Keratinocyte (primary cell): ENCODE data around the gene POLE. TPM values are rescaled to one million over a fixed set of nuclear protein-coding genes. Genes with fewer than 3 reads are reported as not detected.

Experiments
- DNase-seq: peaks from one replicate; pipeline ENCODE4 v3.0.0-alpha.2; 2011; ENCODE audit warnings: low read depth, missing footprints, low spot score
- FAIRE-seq: peaks from 2 replicates; lab custom pipeline; 2011; peaks lifted over from hg19 to GRCh38; lab: Jason Lieb, UNC
- H2AFZ ChIP-seq: 2 replicates; pipeline ENCODE4 v1.6.0; 2012; ENCODE audit warnings: low read length, control low read depth, inconsistent platforms; ENCODE audit not compliant: control insufficient read depth
- H3K27ac ChIP-seq: 2 replicates; pipeline ENCODE4 v1.5.1; 2011; ENCODE audit warnings: low read length; ENCODE audit not compliant: control insufficient read depth, insufficient read depth
- H3K27me3 ChIP-seq: 3 replicates; pipeline ENCODE4 v1.6.0; 2011; ENCODE audit warnings: low read length; ENCODE audit not compliant: control insufficient read depth, insufficient read depth; ENCODE audit errors: extremely low read depth
- H3K36me3 ChIP-seq, 2 experiments: 2 replicates in 1 of 2; 3 replicates in 1 of 2; pipeline ENCODE4 v1.5.1; 2011; ENCODE audit warnings: low read length in 2 of 2, mild to moderate bottlenecking in 1 of 2; ENCODE audit not compliant: control insufficient read depth in 2 of 2, insufficient read depth in 2 of 2; ENCODE audit errors: extremely low read depth in 1 of 2
- H3K4me1 ChIP-seq: 3 replicates; pipeline ENCODE4 v1.5.1; 2011; ENCODE audit warnings: low read length; ENCODE audit not compliant: control insufficient read depth, insufficient read depth; ENCODE audit errors: extremely low read depth
- H3K4me2 ChIP-seq: 3 replicates; pipeline ENCODE4 v1.6.0; 2011; ENCODE audit warnings: low read depth, low read length; ENCODE audit not compliant: control insufficient read depth, insufficient read depth; ENCODE audit errors: extremely low read depth
- H3K4me3 ChIP-seq, 3 experiments: fragments of 200-600 bp in 1 of 3; sonication (generic) in 1 of 3; 2 replicates in 2 of 3; 3 replicates in 1 of 3; pipeline ENCODE4 v1.5.1; 2011 to 2016; ENCODE audit warnings: low read length in 3 of 3, mild to moderate bottlenecking in 3 of 3, control low read depth in 2 of 3, inconsistent platforms in 1 of 3, low read depth in 1 of 3, mixed read lengths in 1 of 3, mixed run types in 1 of 3, moderate library complexity in 1 of 3; ENCODE audit not compliant: control insufficient read depth in 2 of 3, insufficient read depth in 2 of 3; ENCODE audit errors: extremely low read depth in 1 of 3
- H3K79me2 ChIP-seq: 2 replicates; pipeline ENCODE4 v1.6.0; 2012; ENCODE audit warnings: low read length; ENCODE audit not compliant: control insufficient read depth, insufficient read depth
- H3K9ac ChIP-seq: 3 replicates; pipeline ENCODE4 v1.6.0; 2011; ENCODE audit warnings: low read length; ENCODE audit not compliant: control insufficient read depth, insufficient read depth; ENCODE audit errors: extremely low read depth
- H3K9me1 ChIP-seq: 3 replicates; pipeline ENCODE4 v1.6.0; 2011; ENCODE audit warnings: low read length; ENCODE audit not compliant: control insufficient read depth, insufficient read depth; ENCODE audit errors: extremely low read depth
- H3K9me3 ChIP-seq: 2 replicates; pipeline ENCODE4 v1.5.1; 2012; ENCODE audit warnings: low read depth, low read length; ENCODE audit not compliant: control insufficient read depth
- H4K20me1 ChIP-seq: 3 replicates; pipeline ENCODE4 v1.6.0; 2011; ENCODE audit warnings: low read length; ENCODE audit not compliant: control insufficient read depth, insufficient read depth; ENCODE audit errors: extremely low read depth
- CTCF ChIP-seq, 3 experiments: IDR thresholded peaks in 1 of 3; conservative IDR thresholded peaks in 1 of 3; optimal IDR thresholded peaks in 1 of 3; 2 replicates in 2 of 3; 3 replicates in 1 of 3; pipeline versions ENCODE3 to v1.5.1; 2011; ENCODE audit warnings: low read length in 3 of 3, mild to moderate bottlenecking in 3 of 3, moderate library complexity in 2 of 3, control low read depth in 1 of 3, inconsistent platforms in 1 of 3; ENCODE audit not compliant: insufficient read depth in 2 of 3; ENCODE audit errors: extremely low read depth in 1 of 3
- EZH2 ChIP-seq: IDR thresholded peaks from one replicate; pipeline ENCODE4 v1.6.1; 2012; ENCODE audit warnings: inconsistent platforms, mild to moderate bottlenecking, low read length, moderate library complexity
- dilution Hi-C: fragments of 300-500 bp; cut with MboI; formaldehyde crosslinking; loops from one replicate; pipeline ENCODE4 v1.7.0; 2020; ENCODE audit warnings: low sequenced_read_pairs; ENCODE audit not compliant: extremely low pct_ligation_motif_present
- polyA plus RNA-seq, 5 experiments: library from polyadenylated mRNA; depleted of rRNA in 3 of 5; stranded (reverse) in 3 of 5; stranded (forward) in 1 of 5; unstranded in 1 of 5; fragments of >200 nt; gene quantifications; 1 replicate in 1 of 5; 2 replicates in 3 of 5; 3 replicates in 1 of 5; pipeline versions ENCODE4 v1.2.1 to v1.2.3, GENCODE V29; 2011 to 2012; ENCODE audit warnings: missing spikeins in 2 of 5, low read depth in 1 of 5, low replicate concordance in 1 of 5

POLE gene
- polyA plus RNA-seq, 1 donor (not counting 4 experiments of a cell fraction or from before 2014, with no cell fraction given): 14.8 TPM

DNA sequence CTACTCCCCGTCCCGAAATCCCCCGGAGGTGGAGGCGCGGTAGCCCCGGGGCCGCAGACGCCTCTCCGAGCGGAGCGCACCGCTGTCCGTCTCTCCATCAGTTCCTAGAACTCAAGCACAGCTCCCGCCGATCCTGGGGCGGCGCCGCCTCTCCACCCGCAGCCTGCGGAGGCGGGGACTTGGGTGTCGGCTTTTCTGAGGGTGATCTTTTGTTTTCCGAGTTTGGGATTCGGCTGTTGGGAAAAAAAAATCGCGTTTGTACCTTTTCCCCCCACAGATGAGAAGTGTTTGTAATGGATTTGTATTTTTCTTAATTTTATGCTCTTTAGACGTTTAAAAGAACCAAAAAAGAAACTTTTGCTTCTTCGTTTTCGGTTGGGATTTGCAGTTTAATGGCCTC is 103.4 kb downstream of the POLE start:
- Histone ChIP-seq H3K4me1 (no peaks in the 10 kb centered on the region), H2AFZ (no peak overlapping the region), H3K9me1 (no peaks in the 10 kb centered on the region), H3K4me3 (no peak overlapping the region), H3K27me3 (peaks cover 3% of the 10 kb centered on the region), H3K9me3 (no peaks in the 10 kb centered on the region), H4K20me1 (no peaks in the 10 kb centered on the region), H3K36me3 (peaks cover 0 to 6% of the 10 kb centered on the region in 2 experiments), H3K9ac (no peak overlapping the region), H3K79me2 (no peaks in the 10 kb centered on the region), H3K4me2 (no peak overlapping the region), H3K27ac (no peak overlapping the region)
- no peak for FAIRE-seq
- dilution Hi-C loops: no loop called here
- no peak for DNase-seq
- TF ChIP-seq EZH2 (no peak), CTCF (optimal IDR thresholded peaks at IDR 0.05 in 1 of 3, IDR thresholded peaks at IDR 0.05 in 1 of 3, conservative IDR thresholded peaks at IDR 0.05 in 1 of 3; ENCODE audit: extremely low read depth in 1 of 3, insufficient read depth in 2 of 3, low read length in 3 of 3) (no peak)

DNA sequence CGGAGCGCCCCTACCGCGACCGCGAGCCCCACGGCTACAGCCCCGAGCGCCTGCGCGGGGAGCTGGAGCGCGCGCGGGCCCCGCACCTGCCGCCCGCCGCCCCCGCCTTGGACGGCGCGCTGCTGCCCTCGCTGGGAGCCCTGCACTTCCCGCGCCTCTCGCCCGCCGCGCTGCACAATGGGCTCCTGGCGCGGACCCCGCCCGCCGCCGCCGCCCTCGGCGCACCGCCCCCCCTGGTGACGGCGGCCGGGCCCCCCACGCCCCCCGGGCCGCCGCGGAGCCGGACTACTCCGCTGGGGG is 103.8 kb downstream of the POLE start:
- dilution Hi-C loops: no loop called here
- Histone ChIP-seq H3K36me3 (peaks cover 0 to 7% of the 10 kb centered on the region in 2 experiments), H3K9ac (no peak overlapping the region), H2AFZ (no peak overlapping the region), H3K27ac (no peak overlapping the region), H3K9me3 (no peaks in the 10 kb centered on the region), H3K9me1 (no peaks in the 10 kb centered on the region), H3K79me2 (no peaks in the 10 kb centered on the region), H4K20me1 (no peaks in the 10 kb centered on the region), H3K4me2 (no peak overlapping the region), H3K27me3 (peaks cover under 1% of the 10 kb centered on the region), H3K4me1 (no peaks in the 10 kb centered on the region), H3K4me3 (no peak overlapping the region)
- TF ChIP-seq EZH2 (no peak), CTCF (optimal IDR thresholded peaks at IDR 0.05 in 1 of 3, IDR thresholded peaks at IDR 0.05 in 1 of 3, conservative IDR thresholded peaks at IDR 0.05 in 1 of 3; ENCODE audit: extremely low read depth in 1 of 3, insufficient read depth in 2 of 3, low read length in 3 of 3) (no peak)
- no peak for DNase-seq
- no peak for FAIRE-seq
